ENCODE measurements around the gene TP63.

Gene TP63

DNA sequence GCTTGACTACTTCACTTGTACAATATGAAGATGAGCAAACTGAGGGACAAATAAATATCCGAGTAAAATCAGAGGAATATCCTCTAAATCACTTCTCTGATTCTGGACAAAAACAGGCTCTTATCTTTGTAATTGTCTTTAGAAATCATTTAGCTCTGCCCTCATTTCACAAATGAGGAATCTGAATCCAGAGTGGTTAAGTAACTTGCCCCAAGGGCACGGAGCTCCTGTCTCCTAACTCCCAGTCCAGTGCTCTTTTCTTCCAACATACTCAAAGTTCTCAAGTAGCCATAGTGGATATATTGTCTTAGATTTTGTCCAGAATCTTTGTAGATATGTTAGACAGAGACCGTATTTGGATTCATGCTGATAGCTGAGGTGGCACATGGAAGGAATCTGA lies 156.0 kb downstream of the TP63 start:
- DNase-seq, result no peak

- no peak for DNase-seq
Measured at GRCh38 chr3:189787632-189788031, 156.4 kb downstream of the TP63 start.

GRCh38 chr3:189789432-189789831 lies 158.2 kb downstream of the TP63 start:
- no peak for DNase-seq

- no peak for DNase-seq
Measured at GRCh38 chr3:189790658-189791057, 159.5 kb downstream of the TP63 start.

- DNase-seq, result no peak
Measured at GRCh38 chr3:189792046-189792929, 161.1 kb downstream of the TP63 start.

GRCh38 chr3:189794518-189794917 lies 163.3 kb downstream of the TP63 start:
- DNase-seq, result no peak

DNA sequence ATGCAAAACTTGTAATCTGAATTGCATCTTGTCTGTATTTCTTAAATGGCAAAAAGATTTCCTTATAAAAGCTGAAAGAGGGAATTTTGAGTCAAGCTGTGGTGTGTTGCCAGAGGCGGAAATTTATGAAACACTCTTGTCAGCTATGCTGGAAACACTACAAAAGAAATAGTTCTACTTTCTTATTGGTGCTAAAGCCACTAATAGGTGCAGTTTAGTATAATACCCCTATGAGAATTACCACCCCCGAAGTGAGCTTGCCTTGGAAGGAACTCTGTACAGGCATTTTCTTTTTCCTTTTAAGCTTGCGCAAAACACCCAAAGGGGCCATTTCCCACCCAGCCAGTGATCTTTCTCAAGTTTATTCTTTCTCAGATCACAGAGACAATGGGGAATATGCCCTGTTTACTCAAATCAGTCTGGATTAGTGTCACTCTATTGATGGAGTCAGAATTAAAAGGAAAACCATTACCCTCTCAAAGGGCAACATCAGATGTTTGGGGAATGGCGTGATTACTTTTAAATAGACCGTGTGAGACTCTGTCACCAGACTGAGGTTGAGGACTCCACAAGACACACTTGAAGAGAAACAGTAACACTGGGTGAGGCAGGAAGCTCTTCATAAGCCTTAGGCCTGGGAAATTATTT lies 166.0 kb downstream of the TP63 start:
- DNase-seq, result no peak

- DNase-seq, result no peak
Measured at GRCh38 chr3:189799366-189799765, 168.2 kb downstream of the TP63 start.

DNA sequence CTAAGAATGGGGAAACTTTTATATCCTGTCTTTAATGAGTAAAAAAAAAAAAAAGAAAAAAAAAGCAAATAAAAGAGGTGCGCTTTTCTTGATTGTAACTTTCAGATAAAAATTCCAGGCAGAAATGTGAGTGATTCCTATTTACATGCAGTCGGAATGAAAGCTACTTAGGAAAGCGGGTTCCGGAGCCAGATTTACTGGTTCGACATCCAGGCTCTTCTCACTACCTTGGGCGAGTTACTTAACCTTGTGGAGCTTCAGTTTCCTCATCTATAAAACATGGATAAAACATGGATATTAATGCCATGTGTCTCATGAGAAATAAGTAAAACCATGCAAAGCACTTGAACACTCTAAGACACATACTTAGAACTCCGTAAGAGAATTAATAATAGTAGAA lies 169.2 kb downstream of the TP63 start:
- DNase-seq, result no peak

GRCh38 chr3:189803254-189803653 lies 172.1 kb downstream of the TP63 start:
- no peak for DNase-seq

GRCh38 chr3:189805375-189806067 lies 174.3 kb downstream of the TP63 start:
- DNase-seq, result no peak

DNA sequence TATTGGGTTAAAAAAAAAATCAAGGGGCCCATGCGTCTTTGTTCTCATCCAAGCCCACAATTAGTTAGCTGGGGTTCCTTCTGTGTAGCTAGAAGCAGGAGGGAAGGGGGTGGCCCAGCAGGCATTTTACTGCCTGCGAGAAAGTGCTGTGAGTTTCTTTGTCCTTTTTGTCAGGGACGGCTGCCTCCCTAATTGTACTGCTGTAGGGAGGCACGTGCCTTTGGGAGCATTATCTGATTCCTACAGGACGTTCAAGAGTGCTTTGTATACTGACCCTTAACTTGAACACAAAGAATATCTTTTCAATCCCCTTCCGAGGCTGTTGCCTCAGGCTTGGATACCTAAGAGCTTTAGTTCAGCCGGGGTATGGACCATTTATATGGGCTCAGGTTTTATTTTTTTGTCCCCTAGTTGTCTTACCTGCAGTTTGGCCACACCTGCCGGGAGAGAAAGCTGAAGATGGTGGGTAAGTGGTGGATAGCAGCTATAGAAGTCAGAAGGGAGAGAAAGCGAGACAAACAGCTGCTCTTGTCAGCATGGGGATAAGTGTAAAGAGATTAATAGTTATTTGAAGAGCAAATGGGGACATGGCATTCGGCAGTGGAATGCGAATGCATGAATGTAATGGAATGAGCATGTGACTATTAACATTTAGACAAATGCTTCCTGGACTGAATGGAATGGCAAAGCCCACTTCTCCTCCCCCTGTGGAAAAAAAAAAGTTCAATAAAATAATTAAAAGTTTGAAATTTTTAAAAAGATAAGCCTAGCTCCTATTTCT lies 175.2 kb downstream of the TP63 start:
- no peak for DNase-seq

- no peak for DNase-seq
Measured at GRCh38 chr3:189808246-189809007, 177.2 kb downstream of the TP63 start.

- DNase-seq, result no peak
Measured at GRCh38 chr3:189809583-189809982, 178.4 kb downstream of the TP63 start.

DNA sequence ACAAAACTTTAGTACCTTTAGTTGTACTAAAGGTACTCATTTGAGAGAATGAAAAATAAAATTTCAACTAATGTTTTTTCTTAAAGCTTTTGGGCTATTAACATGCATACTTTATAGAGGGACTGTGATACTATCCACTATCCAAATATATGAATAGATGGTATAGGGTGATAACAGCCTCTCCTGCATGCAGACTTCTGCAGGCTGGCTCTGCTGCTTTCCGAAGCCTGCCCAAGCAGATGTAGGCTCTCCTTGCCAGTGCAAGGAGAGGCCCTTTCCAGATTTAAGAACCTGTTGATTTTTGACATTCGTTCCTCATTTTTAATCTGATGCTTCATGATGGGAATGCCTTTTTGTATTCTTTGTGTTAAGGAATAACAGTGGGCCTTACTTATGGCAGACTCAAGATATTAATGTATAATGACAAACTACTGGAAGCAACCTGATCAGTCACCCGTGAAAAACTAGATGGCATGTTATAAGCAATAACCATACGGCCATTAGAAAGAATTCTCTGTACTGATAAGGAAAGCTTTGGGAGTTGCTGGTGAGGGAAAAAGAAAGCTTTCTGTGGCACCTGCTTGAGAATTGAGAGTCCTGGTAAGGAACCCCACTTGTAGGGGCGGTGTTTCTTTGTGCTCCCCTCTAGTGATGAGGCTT lies 181.7 kb downstream of the TP63 start:
- no peak for DNase-seq

- no peak for DNase-seq
Measured at GRCh38 chr3:189813647-189814240, 182.6 kb downstream of the TP63 start.

- DNase-seq, result no peak
Measured at GRCh38 chr3:189820365-189820720, 189.2 kb downstream of the TP63 start.

DNA sequence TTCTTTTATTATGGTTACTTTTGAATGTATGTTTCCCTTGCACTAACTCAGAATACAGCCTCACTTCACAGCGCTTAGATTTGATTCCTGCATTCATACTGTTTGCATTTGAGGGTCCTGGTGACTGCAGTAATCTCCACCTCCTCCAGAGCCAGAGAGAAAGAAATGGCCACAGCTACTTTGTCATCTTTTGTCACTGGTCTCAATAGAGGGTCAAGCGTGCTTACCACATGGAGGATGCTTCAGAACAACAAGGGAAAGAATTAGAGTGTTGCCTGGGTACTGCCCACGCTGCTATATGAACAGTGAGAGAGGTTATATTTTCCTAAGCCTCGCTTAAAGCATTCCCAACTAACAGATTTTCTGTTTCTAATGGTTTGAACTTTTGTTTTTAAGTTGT lies 190.1 kb downstream of the TP63 start:
- no peak for DNase-seq

- no peak for DNase-seq
Measured at GRCh38 chr3:189822726-189823125, 191.5 kb downstream of the TP63 start.

DNA sequence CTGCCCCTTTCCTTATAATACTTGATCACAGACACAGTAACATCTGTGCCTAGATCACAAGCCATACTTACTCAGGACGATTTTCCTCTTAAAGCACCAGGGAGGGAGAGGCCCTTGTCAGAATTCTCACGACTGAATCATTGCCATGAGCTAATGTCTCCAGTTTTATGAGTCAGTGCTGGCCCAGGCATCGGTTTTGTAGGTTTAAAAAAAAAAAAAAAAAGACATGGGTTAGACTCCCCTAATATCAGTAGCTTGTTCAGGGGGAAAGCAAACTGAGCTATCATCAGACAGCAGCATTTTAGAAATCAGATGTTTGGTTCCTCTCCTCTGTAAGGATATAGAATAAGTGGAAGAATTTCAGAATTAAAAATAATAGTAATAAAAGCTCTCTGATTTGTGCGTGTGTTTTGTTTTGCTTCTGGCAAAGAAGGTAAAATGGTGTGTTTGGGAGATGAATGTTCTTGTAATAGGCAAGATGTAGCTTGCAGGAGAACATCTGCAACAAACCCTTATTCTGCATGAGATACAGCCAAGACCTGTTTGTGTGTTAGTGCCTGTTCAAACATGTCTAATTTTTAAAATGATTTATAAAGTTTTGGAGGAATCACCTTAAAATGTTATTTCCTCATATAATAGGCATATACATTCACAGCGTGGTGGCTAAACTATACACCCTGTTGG lies 193.6 kb downstream of the TP63 start:
- DNase-seq, result no peak

- DNase-seq, result no peak
Measured at GRCh38 chr3:189826566-189826965, 195.4 kb downstream of the TP63 start.
